HG03565 (cell line): ENCODE results near the gene MRTFB.

Experiments
- ATAC-seq: cut with Tn5 transposase; IDR thresholded peaks from one replicate; pipeline ENCODE4 v1.9.1; 2021; ENCODE audit warnings: mild to moderate bottlenecking, moderate library complexity; ENCODE audit not compliant: unreplicated experiment

MRTFB gene

GRCh38 chr16:14306485-14307058 lies 235.5 kb downstream of the MRTFB start:
- no peak for ATAC-seq

- no peak for ATAC-seq
Observed at GRCh38 chr16:14307059-14307526, 236.0 kb downstream of the MRTFB start.

GRCh38 chr16:14307527-14308367 lies 236.6 kb downstream of the MRTFB start:
- ATAC-seq: no peak

- ATAC-seq: no peak
Observed at GRCh38 chr16:14308368-14308723, 237.2 kb downstream of the MRTFB start.

- no peak for ATAC-seq
Observed at GRCh38 chr16:14309001-14309886, 238.1 kb downstream of the MRTFB start.

GRCh38 chr16:14309906-14310305 lies 238.8 kb downstream of the MRTFB start:
- no peak for ATAC-seq

- ATAC-seq: peak; percentile 47
Observed at GRCh38 chr16:14310519-14310991, 239.4 kb downstream of the MRTFB start.

GRCh38 chr16:14314116-14314515 lies 243.0 kb downstream of the MRTFB start:
- no peak for ATAC-seq

GRCh38 chr16:14315683-14316320 lies 244.7 kb downstream of the MRTFB start:
- ATAC-seq: no peak
